SKM-1 (cell line): Measurements from ENCODE around the gene FASTK.

Experiments
- DNase-seq: peaks from one replicate; lab custom pipeline; 2025; ENCODE audit not compliant: unreplicated experiment; lab: John Stamatoyannopoulos, UW

FASTK gene

GRCh38 chr7:151083071-151083823 is 2.6 kb upstream of the FASTK start, which contains the start of gene TMUB1:
Gene TMUB1, minus strand, starts transcription at chr7:151083493. Its CDS starts 930 bp downstream, at chr7:151082563.
- DNase-seq, result no peak

DNA sequence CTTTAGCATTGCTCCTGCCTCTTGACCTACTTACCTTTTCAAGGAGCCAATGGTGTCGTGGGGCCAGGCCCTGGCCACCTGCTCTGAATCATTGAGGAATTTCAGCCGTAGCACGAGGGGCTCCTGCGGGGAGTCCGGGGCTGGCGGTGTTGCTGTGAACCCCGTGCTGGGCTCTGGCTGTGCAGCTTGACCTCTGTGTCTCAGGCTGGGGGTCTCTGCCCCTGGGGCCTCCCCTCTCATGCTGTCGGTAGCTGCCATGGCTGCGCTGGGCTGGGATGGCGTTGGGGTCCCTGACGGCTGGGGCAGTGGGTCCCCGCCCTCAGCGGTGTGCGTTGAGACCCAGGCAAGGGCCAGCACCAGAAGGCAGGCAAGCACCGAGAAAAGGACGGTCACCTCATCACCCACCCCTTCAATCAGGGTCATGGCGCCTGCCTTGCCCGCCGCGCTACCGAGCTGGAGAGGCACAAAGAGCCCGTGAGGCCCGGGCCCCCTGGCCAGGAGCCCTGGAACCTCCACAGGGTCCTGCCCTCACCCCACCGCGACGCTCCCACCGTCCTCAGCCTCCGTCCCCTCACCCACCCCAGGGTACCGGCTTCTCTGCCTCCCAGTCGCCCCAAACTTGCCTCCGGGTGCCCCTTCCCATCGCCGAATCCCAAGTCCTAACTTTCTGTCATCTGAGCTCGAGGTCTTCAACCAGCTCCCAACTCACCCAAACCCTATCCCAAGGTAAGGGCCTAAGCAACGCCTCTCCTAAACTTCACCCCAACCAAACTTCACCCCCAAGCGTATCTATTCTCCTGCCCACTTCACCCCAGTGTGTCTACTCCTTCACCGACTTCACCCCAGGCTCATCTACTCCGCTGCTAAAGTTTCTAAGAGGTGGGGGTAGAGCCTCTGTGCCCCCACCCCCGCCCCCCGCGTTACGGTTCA is 1.8 kb upstream of the FASTK start:
- DNase-seq, result no peak

GRCh38 chr7:151081170-151082101 is 827 bp upstream of the FASTK start:
- DNase-seq, result no peak

DNA sequence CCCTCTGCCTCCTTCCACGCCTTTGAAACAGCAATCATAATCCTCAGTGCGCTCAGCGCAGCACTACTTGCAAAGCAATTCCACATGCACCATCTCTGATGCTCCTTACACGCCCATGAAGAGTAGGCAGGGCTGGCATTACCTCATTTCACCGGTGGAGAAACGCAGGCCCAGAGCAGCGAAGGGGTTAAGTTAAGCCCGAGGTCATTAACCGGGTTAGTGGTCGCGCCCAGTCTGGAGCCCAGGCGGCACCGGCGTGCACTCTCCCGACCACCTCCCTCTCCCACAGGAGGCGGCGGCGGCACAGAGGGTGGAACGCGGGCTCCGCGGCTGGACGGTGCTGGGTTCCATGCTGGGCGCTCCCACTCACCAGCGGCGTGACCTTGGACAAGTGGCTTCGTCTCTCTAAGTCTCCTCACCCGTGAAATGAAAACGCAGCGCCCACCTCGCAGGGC is 515 bp downstream of the FASTK start:
- DNase-seq, result no peak

DNA sequence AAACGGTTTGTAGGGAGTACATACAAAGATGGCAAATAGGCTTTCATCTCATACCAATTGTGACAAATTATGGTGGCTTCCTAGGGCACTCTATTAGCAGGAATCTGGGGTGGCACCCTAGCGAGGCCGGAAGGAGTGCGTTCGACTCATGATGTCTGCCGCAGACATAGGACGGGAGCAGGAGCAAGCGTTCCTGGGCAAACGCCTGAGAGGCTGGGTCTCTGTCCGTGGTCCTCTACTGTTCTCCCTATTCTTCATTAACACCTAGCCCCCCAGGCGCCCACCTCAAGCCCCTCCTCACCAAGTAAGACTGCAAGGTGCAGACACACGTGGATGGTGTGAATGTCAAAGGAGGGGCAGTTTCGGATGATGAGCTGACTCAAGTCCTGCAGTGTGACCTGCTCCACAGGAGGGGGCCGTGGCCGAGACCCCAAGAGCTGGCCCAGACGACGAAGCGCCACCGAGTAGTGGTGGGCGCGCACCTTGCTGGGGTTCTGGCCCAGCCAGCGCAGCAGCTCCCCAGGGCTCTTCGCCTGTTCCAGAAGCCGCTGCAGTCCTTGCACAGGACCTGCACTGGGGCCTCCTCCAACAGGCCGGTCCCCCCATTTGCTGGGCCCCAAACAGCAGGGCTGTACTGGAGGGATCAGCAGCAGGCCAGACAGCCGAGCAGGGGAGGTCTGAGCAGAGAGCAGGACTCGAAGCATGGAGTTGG is 1.3 kb downstream of the FASTK start:
- no peak for DNase-seq

DNA sequence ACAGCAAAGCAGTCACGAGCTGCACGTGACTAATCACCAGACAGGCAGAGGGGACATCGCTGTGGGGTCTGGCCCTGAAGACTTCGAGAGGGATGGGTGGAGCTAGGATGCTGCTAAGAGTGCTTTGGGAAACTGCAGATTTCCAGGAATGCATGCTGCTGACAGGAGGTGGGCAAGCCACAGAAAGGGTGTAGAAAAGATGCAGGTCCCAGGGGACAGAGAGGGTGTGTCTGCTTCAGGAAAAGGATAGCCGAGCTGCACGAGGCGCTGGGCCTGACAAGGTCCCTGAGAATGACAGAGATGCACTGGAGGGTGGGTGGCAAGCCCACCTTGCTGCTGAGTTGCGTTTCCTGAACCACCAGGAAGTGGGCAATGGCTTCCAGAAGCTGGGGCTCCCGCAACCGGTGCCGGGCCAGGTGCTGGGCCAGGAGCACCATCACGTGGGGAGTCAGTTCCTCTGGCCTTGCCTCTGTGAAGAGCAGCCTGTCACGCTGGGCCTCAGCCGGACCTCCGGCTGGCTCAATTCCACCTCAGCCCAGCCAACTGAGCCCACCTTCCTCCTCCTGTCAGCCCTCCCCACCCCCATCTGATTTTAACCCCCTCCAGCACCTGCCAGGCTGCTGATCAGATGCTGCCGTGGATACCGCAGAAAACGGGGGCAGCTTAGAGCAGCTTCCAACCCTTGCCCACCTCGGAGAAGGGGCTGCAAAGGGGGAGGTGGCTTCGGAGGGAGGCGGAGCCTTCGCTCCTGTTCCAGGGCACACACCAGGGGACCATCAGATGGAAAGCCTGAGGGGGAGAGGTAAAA is 2.2 kb downstream of the FASTK start:
- no peak for DNase-seq

- DNase-seq, result no peak
Measured at GRCh38 chr7:151077705-151078232, 2.8 kb downstream of the FASTK start.

DNA sequence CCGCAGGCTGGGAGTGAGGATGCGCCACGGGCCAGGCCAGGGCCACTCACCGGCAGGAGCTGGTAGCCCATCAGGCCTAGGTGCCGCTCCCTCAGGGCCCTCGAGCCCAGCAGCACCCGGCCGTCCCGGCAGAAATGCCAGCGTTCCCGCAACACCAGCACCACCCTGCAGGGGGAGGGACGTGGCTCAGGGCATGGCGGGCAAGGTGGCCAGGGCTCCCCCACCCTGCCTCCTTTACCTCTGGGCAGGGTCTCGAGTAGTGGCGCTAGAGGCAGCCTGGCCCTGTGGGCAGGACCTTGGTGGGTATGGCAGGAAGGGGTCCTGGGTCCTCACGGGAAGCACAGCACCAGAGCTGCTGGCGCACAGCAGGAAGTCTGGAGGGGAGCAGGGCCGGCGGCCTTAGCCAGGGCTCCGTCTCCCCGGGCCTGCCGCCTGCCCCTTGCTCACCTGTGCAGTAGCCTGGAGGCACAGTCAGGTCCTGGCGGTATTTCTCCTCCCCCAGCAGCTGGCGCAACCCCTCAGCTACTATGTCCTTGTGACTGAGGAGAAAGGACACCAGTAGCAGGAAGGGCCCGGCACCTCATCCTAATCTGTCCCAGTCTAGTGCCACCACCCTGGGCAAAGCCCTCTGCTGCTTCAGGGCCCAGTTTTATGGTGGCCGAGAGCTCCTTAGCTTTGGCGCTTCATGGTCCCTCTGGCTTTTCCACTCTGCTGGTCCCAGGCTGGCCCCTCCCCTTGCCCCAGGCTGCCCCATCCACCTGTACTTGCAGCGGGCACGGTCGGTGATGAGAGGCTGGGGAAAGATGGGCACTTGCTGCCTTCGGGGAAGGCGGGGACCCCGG is 3.5 kb downstream of the FASTK start:
- DNase-seq, result no peak

- no peak for DNase-seq
Measured at GRCh38 chr7:151075978-151076426, 4.6 kb downstream of the FASTK start.

GRCh38 chr7:151075662-151075971 is 5.0 kb downstream of the FASTK start:
- no peak for DNase-seq

GRCh38 chr7:151074817-151075661 is 5.6 kb downstream of the FASTK start:
- DNase-seq, result no peak

DNA sequence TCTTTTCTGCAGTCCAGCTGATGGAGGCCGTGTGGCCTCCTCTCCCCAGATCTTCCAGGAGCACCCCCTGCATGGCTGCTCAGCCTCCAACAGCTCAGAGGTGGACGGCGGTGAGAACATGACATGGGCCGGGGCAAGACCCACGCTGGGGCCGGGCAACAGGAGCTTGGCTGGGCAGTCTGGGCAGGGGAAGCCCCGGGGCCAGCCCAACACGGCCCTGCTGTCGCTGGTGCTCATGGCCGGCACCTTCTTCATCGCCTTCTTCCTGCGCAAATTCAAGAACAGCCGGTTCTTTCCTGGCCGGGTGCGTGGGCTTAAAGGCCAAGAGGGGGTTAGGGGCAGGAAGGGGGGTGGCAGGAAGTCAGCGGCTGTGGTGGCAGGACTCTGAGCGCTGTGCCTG is 6.6 kb downstream of the FASTK start:
- DNase-seq, result no peak

- DNase-seq, result no peak
Measured at GRCh38 chr7:151071032-151071866, 9.4 kb downstream of the FASTK start.

GRCh38 chr7:151070574-151070960 is 10.0 kb downstream of the FASTK start:
- no peak for DNase-seq

- DNase-seq, result no peak
Measured at GRCh38 chr7:151069841-151070573, 10.6 kb downstream of the FASTK start.
